HG03066 (cell line): Measurements from ENCODE around the gene GSE1.

Source experiments
- ATAC-seq: cut with Tn5 transposase; IDR thresholded peaks from one replicate; pipeline ENCODE4 v1.9.1; 2021; ENCODE audit warnings: low read depth; ENCODE audit not compliant: unreplicated experiment

The GSE1 gene

GRCh38 chr16:85690469-85691064 is 77.4 kb downstream of the GSE1 start:
- ATAC-seq = no peak

GRCh38 chr16:85695196-85696128 is 82.3 kb downstream of the GSE1 start:
- no peak for ATAC-seq

- ATAC-seq = no peak
These were observed 83.7 kb downstream of the GSE1 start for GRCh38 chr16:85696781-85697180.

GRCh38 chr16:85697431-85697830 is 84.3 kb downstream of the GSE1 start:
- no peak for ATAC-seq

- ATAC-seq = no peak
These were observed 85.4 kb downstream of the GSE1 start for GRCh38 chr16:85698459-85698891.

GRCh38 chr16:85698935-85699558 is 85.9 kb downstream of the GSE1 start:
- no peak for ATAC-seq

- ATAC-seq = no peak
These were observed 86.5 kb downstream of the GSE1 start for GRCh38 chr16:85699628-85700027.

GRCh38 chr16:85704011-85704410 is 90.9 kb downstream of the GSE1 start:
- ATAC-seq = no peak

- no peak for ATAC-seq
These were observed 92.1 kb downstream of the GSE1 start for GRCh38 chr16:85704900-85705846.

- no peak for ATAC-seq
These were observed 93.4 kb downstream of the GSE1 start for GRCh38 chr16:85706449-85707034.

- ATAC-seq = no peak
These were observed 94.5 kb downstream of the GSE1 start for GRCh38 chr16:85707528-85708095.

- no peak for ATAC-seq
These were observed 95.2 kb downstream of the GSE1 start for GRCh38 chr16:85708338-85708737.

GRCh38 chr16:85709766-85710585 is 96.9 kb downstream of the GSE1 start:
- no peak for ATAC-seq

- ATAC-seq = no peak
These were observed 97.6 kb downstream of the GSE1 start for GRCh38 chr16:85710732-85711131.

GRCh38 chr16:85711982-85712587 is 99.0 kb downstream of the GSE1 start:
- no peak for ATAC-seq

GRCh38 chr16:85712801-85713200 is 99.7 kb downstream of the GSE1 start:
- ATAC-seq = no peak

- ATAC-seq = no peak
These were observed 102.3 kb downstream of the GSE1 start for GRCh38 chr16:85715169-85716021.
